ENCODE results near the gene HGFAC.

GRCh38 chr4:3464349-3464905 lies 22.7 kb downstream of the HGFAC start:
- no peak for TF ChIP-seq CTCF (IDR thresholded peaks at IDR 0.05)
- no peak for TF ChIP-seq POLR2A (IDR thresholded peaks at IDR 0.05)

All from esophagus squamous epithelium (tissue), 4 donors.